Activated effector memory CD4-positive, alpha-beta T cell treated with Interleukin-2 at 50 U/mL for 16 hours (primary cell): ENCODE data around the gene SHROOM4.

Experiments
- DNase-seq: peaks from one replicate; pipeline ENCODE4 v3.0.0-alpha.2; 2020

The SHROOM4 gene

GRCh38 chrX:50609796-50610195, 204.2 kb downstream of the SHROOM4 start:
- DNase-seq = no peak

GRCh38 chrX:50606300-50606950, 207.6 kb downstream of the SHROOM4 start:
- DNase-seq = no peak

- DNase-seq = no peak
These were observed 217.9 kb downstream of the SHROOM4 start for GRCh38 chrX:50596056-50596455.

- no peak for DNase-seq
These were observed 219.2 kb downstream of the SHROOM4 start for GRCh38 chrX:50594788-50595187.

- DNase-seq = no peak
These were observed 227.0 kb downstream of the SHROOM4 start for GRCh38 chrX:50586980-50587379.

- no peak for DNase-seq
These were observed 227.6 kb downstream of the SHROOM4 start for GRCh38 chrX:50586407-50586806.

- no peak for DNase-seq
These were observed 232.6 kb downstream of the SHROOM4 start for GRCh38 chrX:50581405-50581804.

- DNase-seq = no peak
These were observed 234.0 kb downstream of the SHROOM4 start for GRCh38 chrX:50579955-50580354.

GRCh38 chrX:50577326-50577725, 236.7 kb downstream of the SHROOM4 start:
- no peak for DNase-seq

GRCh38 chrX:50567636-50568035, 246.4 kb downstream of the SHROOM4 start:
- no peak for DNase-seq

GRCh38 chrX:50565718-50566117, 248.3 kb downstream of the SHROOM4 start:
- no peak for DNase-seq
